Liver (tissue), 9 donors: ENCODE measurements around the gene PARP8. TPM values are rescaled to one million over a fixed set of nuclear protein-coding genes. Genes with fewer than 3 reads are reported as not detected.
"Not testable (repeated sequence)": the region's sequence is repeated elsewhere in the genome, so short reads cannot be mapped to it uniquely, and the experiment has no call there.

Experiments used
- DNase-seq: peaks from one replicate; pipeline ENCODE4 v3.0.0-alpha.2; 2017; ENCODE audit warnings: low spot score
- H3K27ac ChIP-seq, 2 donors: one replicate each; pipeline ENCODE4 v1.7.0; 2013; ENCODE audit warnings: inconsistent platforms in 2 of 2, low read length in 2 of 2, control low read depth in 1 of 2, low read depth in 1 of 2, mild to moderate bottlenecking in 1 of 2
- H3K27me3 ChIP-seq, 4 donors: one replicate each; pipeline versions ENCODE4 v1.6.1 to v1.7.0; 2013; ENCODE audit warnings: low read length in 3 of 4, inconsistent platforms in 1 of 4, mild to moderate bottlenecking in 1 of 4, moderate library complexity in 1 of 4; ENCODE audit not compliant: control insufficient read depth in 4 of 4, insufficient read depth in 4 of 4
- H3K36me3 ChIP-seq, 4 donors: one replicate each; pipeline versions ENCODE4 v1.6.1 to v1.7.0; 2013; ENCODE audit warnings: low read length in 3 of 4, mild to moderate bottlenecking in 3 of 4, low read depth in 1 of 4, moderate library complexity in 1 of 4; ENCODE audit not compliant: control insufficient read depth in 4 of 4, insufficient read depth in 3 of 4
- H3K4me1 ChIP-seq, 4 donors: one replicate each; pipeline versions ENCODE4 v1.6.1 to v1.7.0; 2013; ENCODE audit warnings: low read length in 3 of 4, mild to moderate bottlenecking in 3 of 4, moderate library complexity in 1 of 4; ENCODE audit not compliant: control insufficient read depth in 4 of 4, insufficient read depth in 4 of 4
- H3K4me3 ChIP-seq, 3 donors: one replicate each; pipeline versions ENCODE4 v1.6.1 to v1.7.0; 2013; ENCODE audit warnings: low read length in 3 of 3, control low read depth in 1 of 3, low read depth in 1 of 3, mild to moderate bottlenecking in 1 of 3
- H3K9ac ChIP-seq, 2 donors: one replicate each; pipeline ENCODE4 v1.7.0; 2013; ENCODE audit warnings: low read length in 2 of 2, mild to moderate bottlenecking in 2 of 2, moderate library complexity in 2 of 2, control low read depth in 1 of 2, low read depth in 1 of 2
- H3K9me3 ChIP-seq, 4 donors: one replicate each; pipeline versions ENCODE4 v1.6.1 to v1.7.0; 2013; ENCODE audit warnings: low read length in 3 of 4; ENCODE audit not compliant: control insufficient read depth in 4 of 4
- FOXA2 ChIP-seq: IDR thresholded peaks from 2 replicates; pipeline ENCODE4 v1.6.1; 2016; ENCODE audit warnings: antibody characterized with exemption
- HNF4A ChIP-seq, 2 donors: conservative IDR thresholded peaks; 2 replicates each; pipeline ENCODE4 v1.6.1; 2016; ENCODE audit warnings: antibody characterized with exemption in 2 of 2, mild to moderate bottlenecking in 2 of 2
- MAX ChIP-seq: IDR thresholded peaks from 2 replicates; pipeline ENCODE4 v1.6.1; 2016; ENCODE audit warnings: antibody characterized with exemption
- RAD21 ChIP-seq, 2 donors: IDR thresholded peaks; 2 replicates each; pipeline ENCODE4 v1.6.1; 2016; ENCODE audit warnings: antibody characterized with exemption in 2 of 2, mild to moderate bottlenecking in 2 of 2
- RXRA ChIP-seq, 2 donors: IDR thresholded peaks; 2 replicates each; pipeline ENCODE4 v1.6.1; 2017 to 2018; ENCODE audit warnings: antibody characterized with exemption in 2 of 2, mild to moderate bottlenecking in 1 of 2
- SP1 ChIP-seq: IDR thresholded peaks from 2 replicates; pipeline ENCODE4 v1.6.1; 2018; ENCODE audit warnings: antibody characterized with exemption, mild to moderate bottlenecking
- WGBS: extraction: QIAGEN DNeasy Blood & Tissue Kit; methylation state at CpG from one replicate; pipeline ENCODE4 v1.1.7; 2013; 5-methylcytosine and 5-hydroxymethylcytosine counted together
- polyA plus RNA-seq, 2 donors: library from polyadenylated mRNA; stranded (reverse) in 1 of 2; unstranded in 1 of 2; fragments of 200-250 nt in 1 of 2; fragments of >200 nt in 1 of 2; fragmentation: Nextera tagmentation in 1 of 2; extraction: Ambion mirVana in 1 of 2; gene quantifications; one replicate each; pipeline versions ENCODE4 v1.2.1 to v1.2.3, GENCODE V29; 2013 to 2015
- total RNA-seq, 2 donors: library from RNA; depleted of rRNA; stranded (reverse); fragments of >200 nt; gene quantifications; one replicate each; pipeline ENCODE4 v1.2.3, GENCODE V29; 2014
- TF ChIP-seq, protein P1 (sequence below): IDR thresholded peaks from 2 replicates; pipeline ENCODE4 v1.6.1; 2016; ENCODE audit warnings: antibody characterized with exemption, mild to moderate bottlenecking
- donor health status: healthy.
- donor health status: healthy.
- donor health status: healthy.
- donor health status: healthy.
- donor health status: healthy.

The PARP8 gene
- total and polyA plus RNA-seq, 4 donors = 3.9 to 16.0 (median 7.1) TPM

DNA sequence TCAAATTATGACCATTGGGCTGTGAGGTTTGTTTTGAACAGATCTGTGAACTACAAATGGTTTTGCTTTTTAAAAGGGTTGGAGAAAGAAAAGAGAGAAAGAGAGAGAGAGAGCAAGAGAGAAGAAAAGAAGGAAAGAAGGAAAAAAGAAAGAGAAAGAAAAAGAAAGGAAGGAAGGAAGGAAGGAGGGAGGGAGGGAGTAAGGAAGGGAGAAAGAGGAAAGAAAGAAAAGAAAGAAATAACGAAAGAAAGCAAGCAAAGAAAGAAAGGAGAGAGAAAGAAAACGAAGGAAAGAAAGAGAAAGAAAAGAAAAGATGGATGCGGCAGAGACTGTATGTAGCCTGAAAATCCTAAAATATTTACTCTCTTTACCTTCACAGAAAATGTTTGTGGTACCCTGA is 104.0 kb downstream of the PARP8 start:
- 91% methylated on average over 3 of the region's 3 CpGs for WGBS
- Histone ChIP-seq H3K9ac (no peak overlapping the region), H3K36me3 (peaks cover 0 to 6% (median under 1%) of the 10 kb centered on the region in 4 donors)

DNA sequence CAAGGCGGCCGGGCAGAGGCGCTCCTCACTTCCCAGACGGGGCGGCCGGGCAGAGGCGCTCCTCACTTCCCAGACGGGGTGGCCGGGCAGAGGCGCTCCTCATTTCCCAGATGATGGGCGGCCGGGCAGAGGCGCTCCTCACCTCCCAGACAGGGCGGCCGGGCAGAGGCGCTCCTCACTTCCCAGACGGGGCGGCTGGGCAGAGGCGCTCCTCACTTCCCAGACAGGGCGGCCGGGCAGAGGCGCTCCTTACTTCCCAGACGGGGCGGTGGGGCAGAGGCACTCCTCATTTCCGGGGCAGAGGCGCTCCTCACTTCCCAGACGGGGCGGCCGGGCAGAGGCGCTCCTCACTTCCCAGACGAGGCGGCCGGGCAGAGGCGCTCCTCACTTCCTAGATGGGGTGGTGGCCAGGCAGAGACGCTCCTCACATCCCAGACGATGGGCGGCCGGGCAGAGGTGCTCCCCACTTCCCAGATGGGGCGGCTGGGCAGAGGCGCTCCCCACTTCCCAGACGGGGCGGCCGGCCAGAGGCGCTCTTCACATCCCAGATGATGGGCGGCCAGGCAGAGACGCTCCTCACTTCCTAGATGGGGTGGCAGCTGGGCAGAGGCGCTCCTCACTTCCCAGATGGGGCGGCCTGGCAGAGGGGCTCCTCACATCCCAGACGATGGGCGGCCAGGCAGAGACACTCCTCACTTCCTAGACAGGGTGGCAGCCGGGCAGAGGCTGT is 108.2 kb downstream of the PARP8 start:
- WGBS = 98% methylated on average over 51 of the region's 51 CpGs
- H3K9me3 ChIP-seq = not testable (repeated sequence)

More for the DNA sequence above, 104.0 kb downstream of the PARP8 start:
- Histone ChIP-seq H3K4me3 (no peak overlapping the region), H3K4me1 (no peaks in the 10 kb centered on the region), H3K9me3 (peaks cover 0 to 2% (median 0%) of the 10 kb centered on the region in 4 donors), H3K27me3 (no peaks in the 10 kb centered on the region), H3K27ac (no peak overlapping the region)
- no peak for DNase-seq
- TF ChIP-seq MAX = no peak
- no peak for TF ChIP-seq FOXA2
- TF ChIP-seq SP1 = no peak
- TF ChIP-seq, protein P1, sequence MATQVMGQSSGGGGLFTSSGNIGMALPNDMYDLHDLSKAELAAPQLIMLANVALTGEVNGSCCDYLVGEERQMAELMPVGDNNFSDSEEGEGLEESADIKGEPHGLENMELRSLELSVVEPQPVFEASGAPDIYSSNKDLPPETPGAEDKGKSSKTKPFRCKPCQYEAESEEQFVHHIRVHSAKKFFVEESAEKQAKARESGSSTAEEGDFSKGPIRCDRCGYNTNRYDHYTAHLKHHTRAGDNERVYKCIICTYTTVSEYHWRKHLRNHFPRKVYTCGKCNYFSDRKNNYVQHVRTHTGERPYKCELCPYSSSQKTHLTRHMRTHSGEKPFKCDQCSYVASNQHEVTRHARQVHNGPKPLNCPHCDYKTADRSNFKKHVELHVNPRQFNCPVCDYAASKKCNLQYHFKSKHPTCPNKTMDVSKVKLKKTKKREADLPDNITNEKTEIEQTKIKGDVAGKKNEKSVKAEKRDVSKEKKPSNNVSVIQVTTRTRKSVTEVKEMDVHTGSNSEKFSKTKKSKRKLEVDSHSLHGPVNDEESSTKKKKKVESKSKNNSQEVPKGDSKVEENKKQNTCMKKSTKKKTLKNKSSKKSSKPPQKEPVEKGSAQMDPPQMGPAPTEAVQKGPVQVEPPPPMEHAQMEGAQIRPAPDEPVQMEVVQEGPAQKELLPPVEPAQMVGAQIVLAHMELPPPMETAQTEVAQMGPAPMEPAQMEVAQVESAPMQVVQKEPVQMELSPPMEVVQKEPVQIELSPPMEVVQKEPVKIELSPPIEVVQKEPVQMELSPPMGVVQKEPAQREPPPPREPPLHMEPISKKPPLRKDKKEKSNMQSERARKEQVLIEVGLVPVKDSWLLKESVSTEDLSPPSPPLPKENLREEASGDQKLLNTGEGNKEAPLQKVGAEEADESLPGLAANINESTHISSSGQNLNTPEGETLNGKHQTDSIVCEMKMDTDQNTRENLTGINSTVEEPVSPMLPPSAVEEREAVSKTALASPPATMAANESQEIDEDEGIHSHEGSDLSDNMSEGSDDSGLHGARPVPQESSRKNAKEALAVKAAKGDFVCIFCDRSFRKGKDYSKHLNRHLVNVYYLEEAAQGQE = no peak
- TF ChIP-seq RXRA (IDR thresholded peaks at IDR 0.05) = no peak

DNA sequence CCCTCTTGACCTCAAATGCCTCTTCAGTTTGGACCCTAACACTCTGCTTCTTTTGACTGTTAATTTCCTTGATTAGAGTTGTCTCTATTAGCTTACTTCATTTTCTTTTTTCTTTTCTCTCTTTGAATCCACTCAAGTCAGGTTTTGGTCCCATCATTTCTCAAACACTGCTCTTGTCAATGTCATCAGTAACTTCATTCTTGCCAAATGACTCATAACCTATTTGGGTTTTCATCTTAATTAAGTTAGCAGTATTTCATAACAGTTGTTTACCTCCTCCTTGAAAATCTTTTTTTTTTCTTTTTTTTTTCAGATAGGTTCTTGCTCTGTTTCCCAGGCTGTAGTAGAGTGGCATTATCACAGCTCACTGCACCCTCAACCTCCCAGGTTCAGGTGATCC is 119.6 kb downstream of the PARP8 start:
- H3K27ac ChIP-seq = no peak overlapping the region
- H3K36me3 ChIP-seq = peaks cover 3 to 4% (median 4%) of the 10 kb centered on the region in 4 donors
- H3K9me3 ChIP-seq = no peaks in the 10 kb centered on the region
- H3K4me1 ChIP-seq = no peaks in the 10 kb centered on the region
- DNase-seq = no peak
- H3K9ac ChIP-seq = no peak overlapping the region
- H3K27me3 ChIP-seq = no peaks in the 10 kb centered on the region
- no peak overlapping the region for H3K4me3 ChIP-seq
- TF ChIP-seq RAD21 (IDR thresholded peaks at IDR 0.05) = no peak

More for the DNA sequence above, 108.2 kb downstream of the PARP8 start:
- H3K36me3 ChIP-seq, H3K27me3 ChIP-seq, H3K27ac ChIP-seq, H3K4me3 ChIP-seq, H3K9ac ChIP-seq, H3K4me1 ChIP-seq, DNase-seq: not testable (repeated sequence)

GRCh38 chr5:50791813-50792212 is 125.4 kb downstream of the PARP8 start:
- no peaks in the 10 kb centered on the region for H3K27me3 ChIP-seq
- 97% methylated on average over 5 of the region's 5 CpGs for WGBS
- peaks cover 3 to 11% (median 6%) of the 10 kb centered on the region in 4 donors for H3K36me3 ChIP-seq
- H3K9me3 ChIP-seq = no peaks in the 10 kb centered on the region
- no peak for DNase-seq
- no peak overlapping the region for H3K9ac ChIP-seq
- no peak overlapping the region for H3K4me3 ChIP-seq
- no peaks in the 10 kb centered on the region for H3K4me1 ChIP-seq
- no peak for TF ChIP-seq HNF4A (conservative IDR thresholded peaks at IDR 0.05)
- TF ChIP-seq SP1 = no peak
- no peak overlapping the region for H3K27ac ChIP-seq
